Stimulated activated CD4-positive, alpha-beta T cell treated with anti-CD3 and anti-CD28 coated beads, Interleukin-12 subunit alpha, Interleukin-12 subunit beta, amount 100 ng/mL, for 4 hours (primary cell): ENCODE data around the gene STH.

Experiments
- DNase-seq: peaks from one replicate; pipeline ENCODE4 v3.0.0-alpha.2; 2020

Gene STH

DNA sequence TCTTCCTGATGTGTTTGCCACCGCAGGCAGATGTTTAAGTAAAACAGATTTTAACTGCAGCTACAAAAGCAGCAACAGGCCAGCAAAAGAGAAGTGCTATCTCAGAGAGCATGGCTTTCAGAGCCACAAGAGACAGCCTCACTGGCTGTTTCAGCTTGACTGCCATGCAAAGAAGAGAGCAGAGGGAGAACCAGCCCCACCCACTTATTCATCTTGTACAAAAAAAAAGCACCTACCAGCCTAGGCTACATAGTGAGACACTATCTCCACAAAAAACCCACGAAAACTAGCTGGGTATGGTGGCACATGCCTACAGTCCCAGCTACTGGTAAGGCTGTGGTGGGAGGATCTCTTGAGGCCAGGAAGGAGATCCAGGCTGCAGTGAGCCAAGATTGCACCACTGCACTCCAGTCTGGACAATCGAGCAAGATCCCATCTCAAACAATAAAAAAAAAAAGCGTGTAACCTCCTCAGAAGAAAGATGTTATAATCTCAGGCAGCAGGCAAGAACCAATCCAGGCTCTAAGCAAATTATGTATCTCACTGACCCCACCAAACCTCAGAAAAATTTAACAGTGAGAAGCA is 30.0 kb downstream of the STH start:
- DNase-seq = no peak

DNA sequence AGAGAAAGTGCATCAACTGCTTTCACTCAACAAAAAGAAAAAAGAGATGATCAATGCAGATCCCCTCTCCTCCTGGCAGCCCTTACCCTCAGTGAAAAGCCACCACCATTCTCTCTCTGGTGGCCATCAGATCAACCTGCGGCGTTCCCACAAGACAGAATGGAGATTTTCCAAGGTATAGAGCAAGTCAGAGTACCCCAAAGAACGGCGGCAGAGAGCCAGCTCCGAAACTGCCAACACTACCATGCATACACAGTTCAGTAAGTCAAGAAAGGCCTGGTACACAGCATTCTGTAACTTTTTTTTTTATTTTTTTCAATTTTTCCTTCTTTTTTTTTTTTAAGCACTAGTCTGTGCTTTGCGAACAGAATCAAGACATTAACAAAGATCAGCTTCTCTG is 30.6 kb downstream of the STH start:
- no peak for DNase-seq

DNA sequence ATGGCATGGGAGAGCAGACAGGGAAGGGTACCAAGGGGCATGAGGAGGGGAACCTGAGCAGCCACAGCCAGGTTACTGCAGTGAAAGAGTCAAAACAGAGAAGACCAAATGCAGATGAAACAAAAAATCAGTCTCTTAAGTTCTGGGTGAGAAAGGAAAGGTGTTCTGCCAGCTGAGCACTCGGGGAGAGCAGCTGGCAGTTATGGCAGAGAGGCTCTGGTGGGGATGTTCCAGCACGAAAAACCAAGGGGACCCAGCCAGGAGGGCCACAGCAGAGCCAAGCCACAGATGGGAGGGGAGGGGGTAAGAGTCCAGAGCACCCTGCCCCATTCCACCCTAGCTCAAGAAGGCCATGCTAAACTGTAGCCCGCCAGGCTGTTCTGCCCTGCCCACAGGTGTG is 31.7 kb downstream of the STH start:
- no peak for DNase-seq

DNA sequence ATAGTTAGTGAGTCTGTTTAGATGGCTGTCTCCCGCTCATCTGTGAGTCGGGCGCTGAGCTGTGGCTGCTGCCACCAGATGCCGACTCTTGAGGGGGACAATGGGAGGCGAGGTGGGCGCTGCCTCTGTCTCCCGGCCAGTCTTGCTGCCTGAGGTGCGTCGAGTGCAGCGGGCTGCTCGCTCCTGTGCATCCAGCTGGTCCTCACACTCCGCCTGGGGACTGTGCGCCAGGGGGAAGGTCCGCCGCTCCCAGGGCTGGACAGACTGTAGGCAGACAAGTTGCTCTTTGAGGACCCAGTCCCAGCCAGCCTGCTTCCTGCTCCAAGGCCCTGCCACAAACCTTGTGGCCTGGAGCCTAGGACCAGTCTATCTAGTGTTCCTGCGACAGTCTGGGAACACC is 32.4 kb downstream of the STH start:
- no peak for DNase-seq

DNA sequence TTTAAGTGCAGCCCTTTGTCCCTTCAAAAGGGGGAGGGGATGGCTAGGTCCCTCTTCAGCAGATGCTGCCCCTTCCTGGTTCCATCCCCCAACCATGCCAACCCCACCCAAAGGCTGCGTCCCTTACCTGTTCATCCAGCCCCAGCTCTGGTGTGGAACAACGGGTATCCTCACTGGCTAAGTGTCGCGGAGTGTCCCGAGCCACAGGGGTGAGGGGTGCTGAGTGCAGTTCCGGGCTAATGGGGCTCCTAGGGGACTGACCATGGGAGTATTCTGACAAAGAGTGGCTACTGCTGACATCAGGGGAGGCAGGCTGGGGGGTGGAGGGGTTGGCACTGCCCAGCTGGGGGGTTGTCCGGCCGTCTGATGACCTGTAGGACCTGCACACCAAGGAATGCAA is 32.9 kb downstream of the STH start:
- DNase-seq = no peak

DNA sequence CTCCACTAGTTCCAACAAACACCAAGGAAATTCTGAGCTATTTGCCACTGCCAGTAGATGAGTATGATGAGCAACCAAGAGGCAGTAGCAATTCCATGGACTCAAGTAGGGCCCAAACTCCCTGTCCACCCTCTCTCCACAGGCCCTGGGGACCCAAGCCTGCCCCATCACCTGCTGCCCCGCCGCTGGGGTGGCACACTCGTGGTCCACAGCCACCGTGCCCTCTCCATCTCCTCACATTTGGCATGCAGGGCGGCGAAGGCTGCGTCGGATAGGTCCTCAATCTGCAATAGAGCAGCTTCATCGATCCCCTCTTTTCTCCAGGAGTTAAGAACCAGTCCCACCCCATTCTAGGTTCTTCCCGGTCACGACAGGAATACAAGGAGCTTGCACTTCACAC is 33.9 kb downstream of the STH start:
- DNase-seq = no peak

DNA sequence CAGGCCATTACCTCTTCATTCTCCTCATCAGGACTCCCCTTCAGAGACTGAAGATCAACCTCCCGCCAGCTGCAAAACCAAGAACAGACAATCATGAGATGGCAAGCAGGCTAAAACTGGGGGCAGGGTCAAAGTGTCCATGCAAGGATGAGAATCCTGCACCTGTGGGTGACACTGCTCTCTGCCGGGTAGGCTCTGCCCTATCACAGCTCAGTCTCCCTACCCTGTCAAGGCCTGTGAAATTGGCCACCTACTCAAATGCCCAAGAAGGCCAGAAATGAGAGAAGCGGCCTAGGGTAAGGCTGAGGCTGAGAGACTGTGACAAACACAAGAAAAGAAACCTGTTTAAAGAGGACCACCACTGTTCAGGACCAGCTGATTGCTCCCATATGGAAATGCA is 34.3 kb downstream of the STH start:
- no peak for DNase-seq

DNA sequence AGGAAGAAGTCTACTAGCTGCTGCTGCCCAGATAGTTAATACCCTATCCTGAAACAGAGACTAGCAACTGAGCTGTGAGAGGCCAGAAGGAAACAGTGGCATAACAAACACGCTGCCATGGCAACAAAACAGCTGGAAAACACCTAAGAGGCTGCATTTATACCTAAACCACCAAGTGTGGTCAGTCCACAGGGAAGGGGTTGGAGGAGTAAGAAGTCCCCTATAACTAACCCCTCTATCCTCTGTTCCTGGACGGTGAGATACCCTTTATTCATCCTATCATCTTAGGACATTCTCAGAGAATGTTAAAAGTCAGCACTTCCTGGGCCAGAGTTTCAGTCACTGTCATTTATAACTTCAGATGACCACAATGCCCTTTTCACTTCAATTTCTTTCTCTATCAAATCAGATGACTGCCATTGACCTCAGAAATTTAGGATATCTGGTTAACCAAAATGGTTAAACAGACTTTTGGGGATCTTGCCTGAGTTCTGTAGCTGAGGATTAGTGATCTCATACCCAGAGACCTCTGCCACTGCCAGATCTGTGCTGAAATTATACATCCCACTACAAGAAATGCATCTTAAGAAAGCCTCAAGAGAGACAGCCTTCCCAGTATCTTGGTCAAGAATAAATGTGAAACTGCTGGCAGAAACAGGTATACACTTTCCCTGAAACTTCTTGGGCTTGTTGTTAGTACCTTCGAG is 36.2 kb downstream of the STH start:
- no peak for DNase-seq

DNA sequence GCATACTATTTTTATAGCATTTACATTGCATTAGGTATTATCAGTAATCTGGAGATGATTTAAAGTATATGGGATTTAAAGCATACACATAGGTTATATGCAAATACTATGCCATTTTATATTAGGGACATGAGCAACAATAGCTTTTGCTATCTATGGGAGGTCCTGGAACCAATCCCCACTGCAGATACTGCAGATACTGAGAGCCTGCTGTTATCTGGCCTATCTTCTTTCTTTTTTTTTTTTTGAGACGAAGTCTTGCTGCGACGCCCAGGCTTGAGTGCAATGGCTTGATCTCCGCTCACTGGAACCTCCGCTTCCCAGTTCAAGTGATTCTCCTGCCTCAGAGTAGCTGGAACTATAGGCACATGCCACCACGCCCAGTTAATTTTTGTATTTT is 37.4 kb downstream of the STH start:
- no peak for DNase-seq

DNA sequence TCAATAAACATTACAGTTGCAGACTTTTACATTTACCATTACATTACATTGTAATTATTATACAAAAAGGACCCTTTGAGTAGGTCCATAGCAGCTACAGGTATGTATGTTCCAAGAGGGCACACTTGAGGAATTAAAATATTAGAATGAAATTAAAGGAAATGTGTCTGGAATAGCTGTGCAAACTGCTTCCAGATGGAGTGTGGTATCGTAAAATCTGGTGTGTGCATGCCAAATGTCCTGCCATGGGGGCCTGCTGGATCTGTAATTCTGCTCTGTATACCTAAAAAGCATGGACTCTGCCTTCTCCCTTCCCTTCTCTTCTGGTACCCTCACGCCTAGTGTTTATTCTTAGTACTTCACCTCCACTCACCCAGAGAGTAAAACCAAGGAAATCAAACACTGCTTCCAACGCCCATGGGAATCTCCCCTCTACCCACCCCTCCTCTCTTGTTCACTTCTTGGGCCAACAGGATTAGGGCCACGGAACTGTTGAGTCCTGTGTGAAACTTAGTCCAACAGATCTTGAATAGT is 38.7 kb downstream of the STH start:
- DNase-seq = no peak

DNA sequence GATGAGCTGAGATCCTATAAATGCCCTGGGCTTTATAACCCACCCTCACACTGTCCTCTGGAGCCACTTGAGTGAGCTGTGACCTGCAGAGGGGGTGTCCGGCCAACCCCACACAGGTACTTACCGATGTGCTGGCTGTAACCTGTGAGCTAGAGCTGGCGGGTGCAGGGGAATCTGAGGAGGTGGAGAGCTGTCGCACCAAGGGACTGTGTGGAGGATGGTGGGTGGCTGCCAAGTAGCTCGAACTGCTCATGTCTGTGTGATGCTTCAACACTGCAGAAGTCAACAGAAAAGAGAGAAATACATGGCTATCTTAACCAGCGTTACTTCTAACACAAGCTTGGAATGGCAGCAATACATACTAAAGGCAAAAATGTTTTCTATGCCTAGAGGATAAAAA is 39.4 kb downstream of the STH start:
- no peak for DNase-seq

DNA sequence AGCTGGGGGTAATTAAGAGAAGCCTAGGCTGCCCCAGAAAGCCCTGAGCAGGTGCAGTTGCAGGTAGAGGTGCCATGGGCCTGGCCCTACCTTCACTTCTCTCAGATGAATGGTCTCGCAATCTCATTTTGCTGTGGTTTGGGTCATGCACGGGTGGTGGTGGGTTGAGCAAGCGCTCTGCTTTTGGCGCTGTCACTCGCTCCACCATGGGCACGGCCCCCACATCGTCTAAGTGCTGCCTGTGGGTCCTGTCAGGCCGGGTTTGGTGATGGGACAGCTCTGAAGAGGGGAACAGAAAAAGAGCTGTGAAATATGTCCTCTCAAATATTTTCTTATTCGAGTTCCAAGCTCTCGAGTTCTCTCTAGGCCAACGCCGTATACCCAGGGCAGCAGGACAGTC is 39.9 kb downstream of the STH start:
- DNase-seq = no peak

DNA sequence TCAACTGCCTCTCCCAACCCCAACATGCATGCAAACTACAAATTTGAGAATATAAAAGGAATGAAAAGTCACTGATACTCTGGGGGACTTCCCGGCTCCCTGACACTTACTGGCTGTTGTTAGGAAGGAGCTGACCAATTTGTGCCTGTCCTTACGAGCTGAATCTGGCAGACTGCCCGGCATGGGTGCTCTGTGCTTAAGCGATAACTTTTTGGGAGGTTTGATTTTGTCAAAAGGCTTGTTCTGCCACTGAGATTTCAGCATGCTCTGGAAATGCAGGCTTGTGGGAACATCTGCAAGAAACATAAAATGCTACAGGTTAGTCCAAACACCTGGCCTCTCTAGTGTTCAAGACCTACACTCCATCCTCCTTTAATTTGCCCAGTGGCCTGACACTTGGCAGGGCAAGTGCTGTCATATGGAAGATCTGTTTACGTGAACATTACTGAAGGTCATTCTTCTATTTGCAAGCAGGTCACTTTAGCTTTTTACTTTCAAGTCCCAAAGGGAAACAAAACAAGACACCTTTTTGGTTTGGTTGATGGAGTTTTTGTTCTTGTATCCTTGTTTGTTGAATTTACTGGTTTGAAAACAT is 40.6 kb downstream of the STH start:
- DNase-seq = no peak

DNA sequence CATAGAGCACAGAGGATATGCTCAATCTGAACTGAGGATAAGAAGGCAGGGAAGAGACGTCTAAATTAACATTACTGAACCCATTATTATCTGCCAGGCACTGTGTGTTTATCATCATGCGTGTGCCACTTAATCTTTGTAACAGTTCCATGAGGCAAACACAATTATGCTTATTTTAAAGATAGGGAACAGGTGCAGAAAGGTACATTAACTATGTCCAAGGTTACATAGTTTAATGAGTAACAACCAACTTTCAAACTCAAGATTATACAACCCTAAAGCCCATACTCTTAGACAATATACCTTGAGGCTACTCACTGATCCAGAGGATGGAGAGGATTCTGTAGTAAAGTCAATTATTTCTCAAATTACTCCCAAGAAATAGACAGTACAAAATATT is 43.2 kb downstream of the STH start:
- no peak for DNase-seq

DNA sequence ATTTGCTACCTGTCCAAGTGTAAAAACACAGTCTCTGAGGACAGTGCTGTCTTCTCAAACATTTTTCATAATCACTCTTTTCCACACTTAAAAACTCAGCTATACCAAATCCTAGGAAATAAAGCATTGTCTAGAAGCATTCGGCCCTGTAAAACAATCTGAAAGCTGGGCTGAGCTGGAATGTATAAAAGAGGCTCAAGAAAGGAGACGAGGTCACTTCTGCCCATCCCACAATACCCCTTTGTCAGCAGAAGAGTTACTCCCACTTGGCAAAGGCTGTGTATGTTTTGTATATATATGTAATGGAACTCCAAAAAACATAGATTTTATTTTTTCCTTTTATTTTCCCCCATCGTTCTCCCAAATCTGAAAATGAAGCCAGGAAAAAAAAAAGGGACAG is 43.9 kb downstream of the STH start:
- no peak for DNase-seq

DNA sequence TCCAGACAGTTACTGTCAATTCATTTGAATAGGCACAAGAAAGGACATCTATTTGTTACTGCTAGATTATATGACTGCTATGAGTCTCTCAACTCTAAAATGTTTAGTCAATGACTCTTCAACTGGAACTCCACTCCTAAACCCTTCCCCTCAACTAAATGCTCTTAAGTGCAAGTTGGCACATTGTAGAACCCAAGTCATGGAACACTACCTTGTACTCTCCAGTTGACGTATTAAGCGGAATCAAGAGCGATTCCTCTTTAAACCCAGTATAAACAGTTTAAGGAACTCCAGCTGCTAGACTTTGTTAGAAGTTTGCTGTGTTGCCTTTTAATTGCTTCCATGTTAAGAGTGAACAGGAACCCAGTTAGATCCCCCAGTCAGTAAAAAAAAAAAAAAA is 44.6 kb downstream of the STH start:
- DNase-seq = no peak

DNA sequence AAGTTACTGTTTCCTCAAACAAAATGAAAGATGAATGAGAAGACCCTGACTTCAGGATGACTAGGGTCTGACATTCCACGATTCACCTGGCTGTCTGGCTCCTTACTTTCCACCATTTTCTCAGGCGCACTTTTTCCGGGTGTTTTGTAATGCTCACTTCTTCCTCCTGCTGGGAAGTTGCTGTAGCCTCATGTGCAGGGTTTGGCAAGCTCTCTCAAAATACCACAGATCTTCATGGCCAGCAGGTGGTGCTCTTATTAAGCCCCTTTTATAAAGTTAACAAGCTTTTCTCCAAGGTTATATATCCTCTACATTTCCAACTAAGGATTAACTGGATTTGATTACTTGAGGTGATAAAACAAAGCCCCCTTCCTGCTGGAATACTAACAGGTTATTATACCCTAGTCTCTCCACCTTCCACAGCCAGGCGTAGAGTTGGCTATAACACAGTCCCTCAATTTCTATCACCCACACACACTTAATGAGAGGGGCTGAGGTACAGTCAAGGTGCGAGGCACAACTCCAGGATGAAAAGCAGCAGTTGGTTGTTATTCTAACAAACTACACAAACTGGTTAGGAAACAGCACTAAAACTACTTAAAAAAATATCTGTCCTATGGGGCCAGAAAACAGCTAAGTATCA is 45.4 kb downstream of the STH start:
- peak; percentile 34 for DNase-seq

DNA sequence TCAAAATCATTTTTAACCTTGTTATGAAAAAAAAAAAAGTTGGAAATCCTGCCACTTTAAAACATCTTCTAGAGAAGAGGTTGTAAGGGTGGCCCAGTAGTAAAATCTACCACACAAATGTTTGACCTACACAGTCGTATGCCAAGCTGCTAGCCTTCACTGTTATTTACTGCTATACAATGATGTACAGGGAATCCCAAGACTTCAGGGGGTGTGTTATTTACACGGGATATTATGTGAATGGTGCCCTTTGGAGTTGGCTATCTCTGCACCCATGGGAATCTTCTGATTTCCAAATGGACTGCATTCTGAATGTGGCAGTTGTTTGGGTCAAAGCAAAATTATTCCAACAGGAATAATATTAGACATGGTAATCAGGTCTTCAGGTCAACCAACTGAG is 45.9 kb downstream of the STH start:
- DNase-seq = no peak

DNA sequence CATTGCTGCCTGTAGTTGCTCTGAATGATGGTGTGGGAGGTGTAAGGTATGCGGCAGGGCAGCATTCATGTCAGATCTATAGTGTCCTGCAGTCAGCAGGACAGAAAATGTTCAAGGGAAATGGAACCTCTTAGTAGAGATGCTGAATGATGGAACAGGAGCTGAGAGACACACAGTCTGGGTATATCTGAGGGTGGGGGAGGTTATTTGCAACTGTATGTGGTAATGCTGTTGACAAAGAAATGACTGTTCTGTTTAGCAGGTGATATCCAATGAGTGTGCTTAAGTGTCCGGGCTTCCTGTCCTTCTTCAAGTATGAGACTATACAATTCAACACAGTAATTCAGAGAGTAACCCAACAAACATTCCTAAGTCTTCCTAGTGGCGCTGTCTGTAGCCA is 46.6 kb downstream of the STH start:
- no peak for DNase-seq

DNA sequence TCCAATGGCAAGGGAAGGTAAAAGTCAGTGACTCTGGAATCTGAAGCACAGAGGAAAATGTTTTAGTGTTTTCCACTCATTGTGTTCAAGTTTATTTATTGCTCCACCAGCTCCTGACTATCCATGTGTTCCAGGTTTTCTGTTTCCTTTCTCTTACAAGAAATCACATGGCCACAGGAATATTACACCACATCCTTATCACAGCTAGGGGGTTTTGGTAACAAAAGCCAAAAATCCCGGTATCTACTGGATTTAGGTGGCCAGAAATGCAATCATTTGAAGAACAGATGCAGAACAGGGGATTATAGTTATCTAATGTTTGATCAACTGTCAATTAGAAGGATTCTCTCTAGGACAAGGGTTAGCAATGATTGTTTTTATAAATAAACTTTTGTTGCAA is 47.9 kb downstream of the STH start:
- DNase-seq = no peak

DNA sequence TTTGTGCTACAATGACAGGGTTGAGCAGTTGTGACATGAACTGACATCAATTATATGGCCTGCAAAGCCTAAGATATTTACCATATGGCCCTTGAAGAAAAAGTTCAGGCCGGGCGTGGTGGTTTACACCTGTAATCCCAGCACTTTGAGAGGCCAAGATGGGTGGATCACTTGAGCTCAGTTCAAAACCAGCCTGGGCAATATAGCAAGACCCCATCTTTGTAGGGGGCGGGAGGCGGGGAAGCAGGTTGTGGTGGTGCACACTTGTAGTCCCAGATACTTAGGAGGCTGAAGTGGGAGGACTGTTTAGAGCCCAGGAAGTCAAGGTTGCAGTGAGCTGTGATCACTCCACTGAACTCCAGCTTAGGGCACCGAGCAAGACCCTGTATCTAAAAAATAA is 48.3 kb downstream of the STH start:
- DNase-seq = no peak

DNA sequence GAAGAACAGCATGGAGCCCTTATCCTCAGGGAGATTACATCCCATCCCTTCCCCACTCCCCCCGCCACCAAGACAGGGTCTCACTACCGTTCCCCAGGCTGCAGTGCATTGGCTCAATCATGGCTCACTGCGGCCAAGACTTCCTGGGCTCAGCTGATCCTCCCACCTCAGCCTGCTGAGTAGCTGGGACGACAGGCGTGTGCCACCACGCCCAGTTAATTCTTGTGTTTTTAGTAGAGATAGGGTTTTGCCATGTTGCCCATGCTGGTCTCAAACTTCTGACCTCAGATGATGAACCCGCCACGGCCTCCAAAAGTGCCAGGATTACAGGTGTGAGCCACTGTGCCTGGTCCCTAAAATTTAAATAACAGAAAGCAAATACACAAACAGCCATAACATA is 48.8 kb downstream of the STH start:
- no peak for DNase-seq
